Stimulated activated CD4-positive, alpha-beta T cell treated with anti-CD3 and anti-CD28 coated beads, TNF-alpha, amount 100 ng/mL, for 1 hour (primary cell): Measurements from ENCODE around the gene MSANTD7.
A peak's percentile ranks its signal among the peaks of the same experiment; 100 is the strongest.
"Not testable (repeated sequence)": the region's sequence is repeated elsewhere in the genome, so short reads cannot be mapped to it uniquely, and the experiment has no call there.

Source experiments
- DNase-seq, 3 donors: peaks; one replicate each; pipeline ENCODE4 v3.0.0-alpha.2; 2020; ENCODE audit warnings: low read depth in 3 of 3, low spot score in 1 of 3

The MSANTD7 gene

GRCh38 chr10:14837003-14837756 lies 926 bp upstream of the MSANTD7 start:
- no peak for DNase-seq

DNA sequence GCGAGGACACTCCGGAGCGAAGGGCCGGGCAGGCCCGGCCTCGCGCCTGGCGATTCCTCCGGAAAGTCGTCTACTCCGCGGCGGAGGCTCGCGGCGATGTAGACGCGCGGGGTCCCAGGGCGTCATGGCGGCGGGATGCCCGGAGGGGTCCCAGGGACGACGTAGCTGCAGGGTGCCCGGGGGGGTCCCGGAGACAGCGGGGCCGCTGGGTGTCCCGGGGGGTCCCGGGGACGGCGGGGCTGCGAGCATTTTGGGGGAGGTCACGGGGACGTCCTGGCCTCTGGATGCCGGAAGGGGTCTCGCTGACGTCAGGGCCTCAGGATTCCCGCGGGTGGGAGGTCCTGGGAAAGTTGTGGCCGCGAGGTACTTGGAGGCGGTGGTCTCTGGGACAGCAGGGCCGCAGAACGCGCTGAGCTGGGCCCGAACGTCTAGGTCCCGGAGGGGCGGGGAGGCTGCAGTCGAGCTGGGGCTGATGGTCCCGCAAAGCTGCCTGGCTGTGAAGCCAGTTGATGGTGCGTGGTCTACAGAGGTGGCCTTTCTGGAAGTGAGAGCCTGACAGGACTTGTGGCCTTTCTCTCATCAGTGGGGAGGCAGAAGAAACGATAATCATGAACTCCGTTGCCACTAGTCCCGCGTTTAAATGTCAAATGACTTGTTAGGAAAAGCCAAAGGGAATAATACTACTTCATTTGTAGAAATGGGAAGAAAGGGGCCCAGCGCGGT lies 637 bp downstream of the MSANTD7 start:
- DNase-seq = peak in 1 of 3 donors; percentile 7

DNA sequence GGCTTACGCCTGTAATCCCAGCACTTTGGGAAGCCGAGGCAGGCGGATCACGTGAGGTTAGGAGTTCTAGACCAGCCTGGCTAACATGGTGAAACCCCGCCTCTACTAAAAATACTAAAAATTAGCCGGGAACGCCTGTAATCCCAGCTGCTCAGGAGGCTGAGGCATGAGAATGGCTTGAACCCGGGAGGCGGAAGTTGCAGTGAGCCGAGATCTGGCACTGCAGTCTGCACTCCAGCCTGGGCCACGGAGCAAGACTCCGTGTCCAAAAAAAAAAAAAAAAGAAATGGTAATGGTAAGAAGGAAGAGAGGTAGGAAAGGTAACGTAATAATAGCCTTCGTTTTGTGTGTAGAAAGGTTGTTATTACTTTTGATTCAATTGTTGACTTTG lies 1.2 kb downstream of the MSANTD7 start:
- DNase-seq = no peak

DNA sequence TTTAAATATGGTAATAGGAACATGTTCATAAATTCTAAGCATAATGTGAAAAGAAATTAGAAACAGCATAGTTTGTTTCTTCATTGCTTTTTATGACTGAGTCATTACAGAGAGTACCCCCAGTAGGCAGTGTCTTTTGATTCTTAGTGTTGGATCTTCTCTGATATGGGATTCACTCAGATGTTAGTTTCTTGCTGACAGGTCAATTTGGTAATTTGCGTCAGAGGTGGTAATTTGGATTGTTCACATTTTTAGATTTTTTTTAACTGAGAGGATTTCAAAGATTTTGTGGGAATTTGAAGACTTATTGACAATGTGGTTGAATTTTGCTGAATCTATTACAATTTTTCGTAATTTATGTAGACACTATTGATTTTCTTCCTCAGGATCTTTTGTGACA lies 2.1 kb downstream of the MSANTD7 start:
- DNase-seq = no peak

GRCh38 chr10:14843327-14843988 lies 5.4 kb downstream of the MSANTD7 start:
- DNase-seq = no peak

- DNase-seq = no peak
Measured at GRCh38 chr10:14844948-14845347, 6.8 kb downstream of the MSANTD7 start.

GRCh38 chr10:14852236-14852635 lies 14.1 kb downstream of the MSANTD7 start:
- no peak for DNase-seq

- DNase-seq = no peak
Measured at GRCh38 chr10:14855453-14855852, 17.3 kb downstream of the MSANTD7 start.

- DNase-seq = no peak
Measured at GRCh38 chr10:14858338-14858960, 20.3 kb downstream of the MSANTD7 start.

DNA sequence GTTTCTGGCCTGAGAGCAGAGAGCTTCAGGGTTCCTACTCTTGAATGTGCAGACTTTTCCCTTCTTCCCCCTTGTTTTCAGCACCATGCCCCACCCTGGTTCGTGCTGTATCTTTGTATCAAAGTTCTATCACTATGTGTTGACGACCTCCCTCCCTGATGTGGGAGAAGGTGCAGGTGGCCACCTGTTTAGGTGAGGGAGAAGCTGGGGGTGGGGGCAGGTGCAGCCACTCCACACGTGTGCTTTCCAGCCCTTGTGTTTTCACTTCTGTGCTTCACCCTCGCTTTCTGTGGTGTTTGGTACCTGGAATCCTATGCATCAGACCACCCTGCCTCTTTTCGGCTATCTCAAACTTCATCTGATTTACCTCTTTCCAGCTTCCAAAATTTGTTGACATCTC lies 20.9 kb downstream of the MSANTD7 start:
- no peak for DNase-seq

DNA sequence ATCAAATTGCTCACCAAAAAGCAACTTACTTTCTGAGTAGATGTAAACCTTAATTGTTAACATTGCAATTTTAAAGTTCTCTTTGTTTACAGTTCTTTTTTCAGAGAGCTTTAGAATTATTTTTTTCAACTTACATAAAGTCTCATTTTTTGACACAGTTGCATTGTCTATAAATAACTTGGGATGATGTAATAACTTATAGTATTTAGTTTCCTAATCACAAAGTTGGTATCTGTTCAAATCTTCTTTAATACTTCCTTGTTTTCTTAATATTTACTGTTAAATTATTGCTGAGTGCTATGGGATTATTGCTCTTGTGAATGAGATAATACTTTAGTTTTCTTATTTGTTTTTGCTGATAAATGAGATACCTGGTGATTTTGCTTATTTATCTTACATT lies 21.7 kb downstream of the MSANTD7 start:
- DNase-seq = no peak

GRCh38 chr10:14860791-14861190 lies 22.7 kb downstream of the MSANTD7 start:
- no peak for DNase-seq

DNA sequence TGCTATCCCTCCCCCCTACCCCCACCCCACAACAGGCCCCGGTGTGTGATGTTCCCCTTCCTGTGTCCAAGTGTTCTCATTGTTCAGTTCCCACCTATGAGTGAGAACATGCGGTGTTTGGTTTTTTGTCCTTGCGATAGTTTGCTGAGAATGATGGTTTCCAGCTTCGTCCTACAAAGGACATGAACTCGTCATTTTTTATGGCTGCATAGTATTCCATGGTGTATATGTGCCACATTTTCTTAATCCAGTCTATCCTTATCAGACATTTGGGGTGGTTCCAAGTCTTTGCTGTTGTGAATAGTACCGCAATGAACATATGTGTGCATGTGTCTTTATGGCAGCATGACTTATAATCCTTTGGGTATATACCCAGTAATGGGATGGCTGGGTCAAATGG lies 26.4 kb downstream of the MSANTD7 start:
- not testable (repeated sequence) for DNase-seq

- not testable (repeated sequence) for DNase-seq
Measured at GRCh38 chr10:14864871-14865270, 26.8 kb downstream of the MSANTD7 start.

DNA sequence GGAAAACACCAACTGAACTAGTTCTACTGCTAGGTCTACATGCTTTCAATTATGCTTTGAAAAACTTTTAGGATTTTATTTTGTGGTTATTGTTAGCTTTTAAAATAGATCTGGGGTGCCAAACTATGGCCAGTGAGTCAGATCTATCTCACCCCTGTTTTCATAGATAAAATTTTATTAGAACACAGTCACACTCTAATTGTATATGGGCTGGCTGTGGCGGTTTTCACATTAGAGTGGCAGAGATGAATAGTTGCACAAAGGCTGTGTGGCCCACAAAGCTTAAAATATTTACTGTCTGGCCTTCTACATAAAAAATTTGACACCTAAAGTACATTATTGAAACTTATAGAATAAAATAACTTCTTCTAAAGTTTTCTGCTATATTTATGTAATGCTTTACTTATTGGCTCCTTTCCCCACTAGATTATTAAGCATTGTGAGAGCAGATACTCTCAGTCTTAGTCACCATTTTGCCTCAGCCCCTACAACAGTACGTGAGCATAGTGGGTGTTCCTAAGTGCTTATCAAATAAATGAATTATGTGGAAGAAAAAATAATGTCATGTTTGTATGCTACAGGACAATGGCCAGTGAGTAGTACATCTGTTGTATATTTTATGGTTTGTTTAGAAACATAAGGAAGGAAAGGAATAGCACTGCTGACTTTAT lies 35.1 kb downstream of the MSANTD7 start:
- no peak for DNase-seq

DNA sequence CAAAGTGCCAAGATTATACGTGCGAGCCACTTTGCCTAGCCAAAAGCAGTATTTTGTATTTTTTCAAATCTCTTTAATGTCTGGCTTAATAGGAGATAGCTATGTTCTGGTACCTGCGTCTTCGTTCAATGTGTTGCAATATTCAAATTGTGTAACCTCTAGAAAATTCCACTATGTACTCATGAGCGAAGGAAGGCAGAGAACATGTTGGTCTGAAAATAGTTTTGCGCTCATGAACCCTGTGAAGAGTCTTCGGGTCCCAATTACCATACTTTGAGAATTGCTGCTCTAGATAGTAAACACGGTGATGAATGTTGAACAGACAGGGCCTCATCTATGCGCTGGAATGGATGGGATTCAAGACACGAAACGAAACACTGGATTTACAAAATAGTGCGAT lies 37.8 kb downstream of the MSANTD7 start:
- no peak for DNase-seq

- no peak for DNase-seq
Measured at GRCh38 chr10:14876764-14877163, 38.7 kb downstream of the MSANTD7 start.

DNA sequence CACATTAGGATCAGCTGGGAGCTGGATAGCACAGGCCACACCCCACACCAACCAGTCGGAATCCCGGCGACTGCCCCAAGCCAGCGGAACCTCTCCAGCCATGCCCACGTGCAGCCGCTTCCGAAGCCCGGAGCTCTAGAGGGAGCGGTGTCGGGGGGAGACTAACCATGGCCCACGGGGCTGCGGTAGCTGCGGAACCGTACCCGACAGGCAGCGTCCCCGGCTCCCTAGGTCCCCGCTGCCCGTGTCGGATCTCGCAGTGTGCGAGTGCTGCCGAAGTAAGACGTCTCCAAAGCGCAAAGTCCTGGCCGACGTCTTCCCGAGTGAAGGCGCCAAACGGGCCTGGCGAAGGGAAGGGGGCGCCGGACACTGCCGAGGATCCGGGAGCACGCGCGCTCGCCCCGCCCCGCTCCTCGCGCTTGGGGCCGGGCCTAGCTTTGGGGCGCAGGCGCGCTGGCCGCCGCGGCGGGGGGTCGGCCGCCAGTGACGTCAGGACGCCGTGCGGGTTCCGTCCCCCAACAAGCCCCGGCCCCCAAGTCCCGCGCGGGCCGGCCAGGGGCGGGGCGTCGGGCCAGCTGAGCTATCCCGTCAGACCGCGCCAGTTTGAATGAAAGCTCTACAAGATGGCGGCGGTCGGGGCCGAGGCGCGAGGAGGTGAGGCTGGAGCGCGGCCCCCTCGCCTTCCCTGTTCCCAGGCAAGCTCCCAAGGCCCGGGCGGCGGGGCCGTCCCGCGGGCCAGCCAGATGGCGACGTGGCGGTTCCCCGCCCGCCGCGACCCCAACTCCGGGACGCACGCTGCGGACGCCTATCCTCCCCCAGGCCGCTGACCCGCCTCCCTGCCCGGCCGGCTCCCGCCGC lies 40.4 kb downstream of the MSANTD7 start, which contains the start of gene SUV39H2:
SUV39H2 (plus strand) TSS at position 601 of the 858 bp plus-strand sequence; CDS start at position 624, 23 bp downstream.
- peak; percentile 71 to 91 (median 86) for DNase-seq

DNA sequence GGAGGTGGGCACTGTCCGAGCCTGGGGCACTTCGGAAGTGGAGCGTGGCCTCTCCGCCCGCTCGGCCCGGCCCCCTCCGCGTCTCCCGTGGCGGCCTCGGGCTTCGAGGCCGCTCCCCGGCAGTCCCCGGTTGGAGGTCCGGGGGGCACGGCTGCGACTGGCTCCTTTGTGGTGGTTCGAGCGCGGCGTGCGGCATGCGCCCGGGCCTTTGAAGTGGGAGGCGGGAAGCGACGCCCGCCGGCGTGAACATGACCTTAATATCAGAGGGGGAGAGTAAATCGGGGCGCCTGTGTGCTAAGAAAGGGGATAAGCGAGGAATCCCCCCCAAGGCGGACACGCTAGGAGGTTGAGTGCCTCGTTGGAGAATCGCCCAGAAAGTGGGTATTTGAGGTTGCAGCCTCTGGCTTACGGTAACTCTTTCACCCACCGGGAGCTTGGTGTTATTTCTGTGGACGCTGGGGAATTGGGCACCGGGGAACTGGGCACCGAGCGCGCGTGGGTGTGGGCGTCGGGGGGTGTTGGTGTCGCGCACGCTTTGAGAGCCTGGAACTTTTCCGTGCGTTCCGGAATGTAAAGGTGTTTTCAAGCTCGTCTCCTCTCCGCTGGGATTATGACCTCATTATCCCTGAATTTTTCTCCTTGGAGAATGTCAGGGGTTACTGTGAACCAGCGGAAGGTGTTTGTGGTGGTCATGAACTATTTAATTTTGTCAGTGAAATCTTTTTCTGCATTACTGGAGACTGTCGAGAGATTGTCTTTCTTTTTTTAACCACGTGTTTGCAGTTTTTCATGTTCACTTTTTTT lies 41.2 kb downstream of the MSANTD7 start:
- peak in 1 of 3 donors; percentile 25 for DNase-seq
